NCI-H2227 (cell line): ENCODE measurements around the gene HEMK1.

Experiments used
- DNase-seq: peaks from one replicate; lab custom pipeline; 2025; ENCODE audit not compliant: unreplicated experiment; lab: John Stamatoyannopoulos, UW

The HEMK1 gene

DNA sequence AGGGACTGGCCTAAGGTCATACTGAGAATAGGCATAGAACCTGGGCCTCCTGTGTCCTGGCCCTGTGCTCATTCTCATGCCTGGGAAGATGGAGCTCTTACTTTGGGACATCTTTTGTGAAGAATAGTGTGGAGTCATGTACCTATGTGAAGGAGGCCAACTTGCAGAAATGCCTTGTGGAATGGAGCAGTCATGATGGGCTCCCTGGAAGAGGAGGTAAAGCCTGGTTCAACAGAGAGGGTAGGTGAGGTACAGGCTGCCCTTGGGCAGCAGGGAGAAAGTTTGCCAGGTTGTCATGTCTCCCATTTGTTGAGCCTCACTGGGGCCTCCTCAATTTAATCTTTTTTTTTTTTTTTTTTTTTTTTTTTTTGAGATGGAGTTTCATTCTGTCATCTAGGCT is 65.7 kb downstream of the HEMK1 start:
- no peak for DNase-seq

DNA sequence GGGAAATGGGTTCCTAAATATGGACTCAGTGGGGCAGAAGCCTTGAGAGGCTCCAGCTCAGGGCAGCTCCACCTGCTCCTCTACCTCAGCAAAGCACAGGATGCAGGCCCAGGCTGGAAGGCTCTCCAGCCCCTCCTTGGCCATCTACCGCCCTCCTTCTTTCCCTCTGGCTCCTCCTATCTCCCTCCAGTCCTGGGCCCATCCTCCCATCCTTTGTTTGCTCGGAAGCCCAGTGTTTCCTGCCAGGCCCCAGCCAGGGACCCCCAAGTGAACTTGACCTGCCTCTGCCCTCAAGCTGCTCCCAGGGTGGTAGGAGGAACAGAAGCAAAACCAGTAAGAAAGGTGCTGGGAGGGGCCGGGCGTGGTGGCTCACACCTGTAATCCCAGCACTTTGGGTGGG is 67.7 kb downstream of the HEMK1 start:
- no peak for DNase-seq

DNA sequence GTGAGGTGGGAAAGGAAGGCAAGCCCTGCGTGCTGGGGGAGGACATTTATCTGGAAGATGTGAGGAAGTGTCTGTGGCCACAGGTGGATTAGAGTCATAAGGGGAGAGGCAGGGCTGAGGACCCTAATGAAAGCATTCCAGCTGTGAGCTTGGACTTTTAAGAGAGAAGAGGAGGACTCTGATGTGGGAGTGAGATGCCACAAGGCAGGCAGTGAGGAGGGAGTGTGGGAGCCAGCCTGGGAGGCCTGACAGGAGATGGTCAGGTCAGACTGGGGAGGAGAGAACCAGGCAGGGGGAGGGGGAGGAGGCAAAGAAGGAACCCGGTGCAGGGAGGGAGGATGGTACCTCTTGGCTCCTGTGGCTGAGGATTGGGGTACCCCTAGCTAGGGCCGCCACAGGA is 68.6 kb downstream of the HEMK1 start:
- no peak for DNase-seq

DNA sequence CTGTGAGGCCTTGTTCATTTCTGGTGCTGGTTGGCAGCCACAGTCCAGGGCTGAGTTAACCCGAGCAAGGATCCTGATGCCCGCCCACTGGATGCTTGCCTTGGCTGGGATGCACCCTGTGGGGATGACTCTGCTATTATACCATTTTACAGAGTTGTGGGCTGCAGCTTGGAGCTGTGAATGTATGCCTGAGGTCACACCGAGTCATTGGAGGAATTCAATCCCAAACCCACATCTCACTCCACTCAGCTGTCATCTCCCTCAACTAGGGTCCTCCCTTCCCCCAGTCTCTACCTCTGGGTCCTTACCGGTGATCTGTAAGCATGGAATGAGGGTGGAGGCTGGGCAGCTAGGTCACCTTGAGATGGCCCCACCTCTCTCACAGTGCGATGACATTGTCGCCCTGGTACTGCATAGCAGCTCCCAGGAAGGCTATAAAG is 69.8 kb downstream of the HEMK1 start:
- DNase-seq = no peak

DNA sequence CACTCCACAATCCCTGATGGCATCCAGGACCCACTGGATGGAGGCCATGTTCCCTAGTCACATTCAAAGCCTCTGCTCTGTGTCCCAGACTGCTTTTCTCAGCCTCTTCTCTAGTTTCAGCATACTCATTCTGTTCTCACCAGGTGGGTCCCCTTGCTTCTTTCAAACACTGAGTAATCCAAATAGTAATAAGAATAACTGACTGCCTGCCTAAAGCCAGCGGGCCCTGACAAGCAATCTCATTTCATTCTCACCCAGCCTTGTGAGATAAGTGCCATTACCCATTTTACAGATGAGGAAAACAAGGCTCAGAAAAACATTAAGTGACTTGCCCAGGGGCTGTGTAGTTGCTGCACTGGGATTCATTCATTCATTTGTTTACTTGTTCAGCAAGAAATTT is 73.1 kb downstream of the HEMK1 start:
- no peak for DNase-seq

DNA sequence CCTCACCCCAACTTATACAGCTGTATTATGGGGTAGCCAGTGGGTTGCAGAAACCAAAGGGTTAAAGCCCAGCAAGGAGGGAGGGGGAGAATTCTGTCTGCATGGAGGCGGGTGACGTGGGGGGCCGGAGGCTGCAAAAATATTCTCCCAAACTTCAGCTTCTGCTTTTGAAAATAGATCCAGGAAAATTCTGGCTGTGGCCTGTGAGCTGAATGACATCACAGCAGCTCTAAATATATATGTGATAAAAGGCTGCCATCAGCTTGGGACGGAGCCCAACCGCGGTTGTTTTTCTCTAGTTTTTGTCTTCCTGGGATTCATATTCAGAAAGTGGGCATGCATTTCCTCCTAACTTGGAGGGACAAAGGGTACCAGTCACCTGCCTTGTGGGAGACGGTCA is 75.2 kb downstream of the HEMK1 start:
- no peak for DNase-seq

DNA sequence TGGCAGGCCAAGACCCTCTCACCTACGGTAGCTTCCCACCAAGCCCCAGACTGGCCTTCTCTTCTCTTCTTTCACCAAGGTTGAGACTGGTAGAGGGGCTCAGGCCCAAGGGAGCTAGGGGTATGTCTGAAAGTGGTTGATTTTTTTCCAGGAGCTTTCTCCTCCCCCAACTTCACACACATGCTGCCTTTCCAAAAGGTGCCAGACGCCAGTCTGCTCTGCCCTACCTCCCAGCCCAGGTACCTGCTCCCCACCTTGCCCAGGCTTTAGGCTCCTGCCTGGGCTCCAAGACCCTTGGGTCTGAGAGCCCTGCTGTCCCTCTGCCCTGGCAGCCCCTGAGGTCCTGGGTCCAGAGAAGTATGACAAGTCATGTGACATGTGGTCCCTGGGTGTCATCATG is 76.1 kb downstream of the HEMK1 start:
- no peak for DNase-seq
